Body of pancreas (tissue), 4 donors: ENCODE measurements around the gene FANCB.

Source experiments
- CTCF ChIP-seq, 7 experiments: fragments of 450-650 bp in 4 of 7; fragments of 200-600 bp in 3 of 7; sonication (generic) in 3 of 7; IDR thresholded peaks; one replicate each; pipeline ENCODE4 v1.5.1; 2016 to 2019; ENCODE audit warnings: antibody characterized with exemption in 7 of 7
- POLR2A ChIP-seq, 3 donors: fragments of 450-650 bp; IDR thresholded peaks; one replicate each; pipeline ENCODE4 v1.6.1; 2016; ENCODE audit warnings: antibody characterized with exemption in 3 of 3, mild to moderate bottlenecking in 2 of 3

GRCh38 chrX:14837155-14837554 lies 35.7 kb downstream of the FANCB start:
- TF ChIP-seq POLR2A (IDR thresholded peaks at IDR 0.05) = no peak
- no peak for TF ChIP-seq CTCF (IDR thresholded peaks at IDR 0.05)
